ENCODE data around the gene ADGRD1.

DNA sequence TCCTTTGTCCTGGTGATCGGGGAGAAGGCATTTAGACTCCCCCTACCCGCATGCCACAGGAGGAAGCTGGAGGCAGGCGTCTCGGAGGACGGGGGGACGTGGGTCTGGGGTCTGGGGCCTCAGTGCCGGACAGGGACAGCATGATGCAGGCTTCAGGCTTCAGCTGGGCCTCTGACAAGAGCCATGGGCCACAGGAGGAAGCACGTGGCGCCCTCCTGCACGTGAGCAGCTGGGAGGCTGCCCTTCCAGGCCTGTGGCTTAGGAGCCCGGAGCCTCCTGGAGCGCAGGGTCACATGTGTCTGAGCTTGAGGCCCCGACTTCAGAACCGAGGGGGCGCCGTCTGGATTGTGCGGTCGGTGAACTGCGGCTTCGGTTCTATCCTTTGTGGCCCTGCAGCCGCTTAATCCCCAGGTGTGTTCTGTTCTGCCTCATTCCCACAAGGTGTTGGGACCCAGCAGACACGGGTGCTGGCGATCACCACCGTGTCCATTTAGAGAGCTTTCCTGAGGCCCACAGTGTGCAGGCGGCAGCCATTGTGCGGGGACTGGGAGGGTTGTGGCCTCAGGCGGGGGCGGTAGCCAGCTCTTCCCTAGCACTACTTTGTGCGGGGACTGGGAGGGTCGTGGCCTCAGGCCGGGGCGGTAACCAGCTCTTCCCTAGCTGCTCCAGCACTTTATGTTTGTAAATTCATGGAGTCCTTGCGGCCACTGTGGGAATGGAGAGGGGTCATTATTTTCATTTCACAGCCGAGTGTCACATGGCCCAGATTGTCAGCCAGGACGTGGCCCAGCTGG is 150.2 kb downstream of the ADGRD1 start:
- TF ChIP-seq TAF1 (IDR thresholded peaks at IDR 0.05; ENCODE audit: low read depth, low read length) (no peak), POLR2A (IDR thresholded peaks at IDR 0.05; ENCODE audit: low read depth, low read length) (no peak), POLR2AphosphoS5 (IDR thresholded peaks at IDR 0.05; ENCODE audit: low read depth, low read length) (no peak), SPI1 (IDR thresholded peaks at IDR 0.05; ENCODE audit: low read depth, low read length) (no peak)
